GM12878 (cell line): ENCODE data around the gene CAT. TPM values are rescaled to one million over a fixed set of nuclear protein-coding genes. Genes with fewer than 3 reads are reported as not detected.

Source experiments
- ATAC-seq: fragments of 200-7000 bp; cut with Tn5 transposase; 3 replicates; pipeline ENCODE4 v1.9.1; 2020; ENCODE audit warnings: mild to moderate bottlenecking, moderate library complexity
- BruUV-seq: library from RNA; stranded (reverse); fragments of 400-500 nt; replicated peaks from 2 replicates; lab custom pipeline; 2021; lab: Mats Ljungman, UMichigan
- CTCF ChIA-PET: fragments of 300-600 bp; sonication (Branson Sonifier 250); formaldehyde crosslinking; extraction: SDS; loops from one replicate; lab custom pipeline; 2021; ENCODE audit warnings: inconsistent platforms; lab: Yijun Ruan, JAX
- POLR2A ChIA-PET: fragments of 350-600 bp; formaldehyde crosslinking; extraction: SDS; loops from one replicate; lab custom pipeline; 2021; ENCODE audit warnings: inconsistent platforms; lab: Charles Lee
- RAD21 ChIA-PET: fragments of 300-600 bp; sonication (Branson Sonifier 250); formaldehyde crosslinking; loops from one replicate; lab custom pipeline; 2023; ENCODE audit warnings: antibody characterized with exemption; ENCODE audit not compliant: unreplicated experiment; lab: Charles Lee
- SMC1A ChIA-PET: fragments of 300-600 bp; sonication (Branson Sonifier 250); formaldehyde crosslinking; loops from one replicate; lab custom pipeline; 2023; ENCODE audit not compliant: unreplicated experiment, uncharacterized antibody; lab: Charles Lee
- DNase-seq: peaks from one replicate; pipeline ENCODE4 v3.0.0-alpha.2; 2011; ENCODE audit warnings: low read depth, low spot score
- FAIRE-seq: peaks from 3 replicates; lab custom pipeline; 2011; peaks lifted over from hg19 to GRCh38; lab: Jason Lieb, UNC
- H2AFZ ChIP-seq: 2 replicates; pipeline ENCODE4 v1.6.0; 2011; ENCODE audit warnings: low read depth, low read length, control low read depth; ENCODE audit not compliant: control insufficient read depth
- H3K27ac ChIP-seq: 2 replicates; pipeline ENCODE4 v1.5.1; 2011; ENCODE audit warnings: control low read depth; ENCODE audit not compliant: control insufficient read depth, insufficient read depth
- H3K27me3 ChIP-seq, 2 experiments: replicated peaks in 1 of 2; 2 replicates each; pipeline versions ENCODE4 v1.6.0 to v1.6.1; 2011; ENCODE audit warnings: low read length in 1 of 2; ENCODE audit not compliant: control insufficient read depth in 2 of 2, insufficient read depth in 2 of 2
- H3K36me3 ChIP-seq, 2 experiments: 2 replicates each; pipeline ENCODE4 v1.5.1; 2011; ENCODE audit warnings: low read length in 1 of 2; ENCODE audit not compliant: control insufficient read depth in 2 of 2, insufficient read depth in 2 of 2
- H3K4me1 ChIP-seq: 2 replicates; pipeline ENCODE4 v1.6.1; 2011; ENCODE audit warnings: mild to moderate bottlenecking, low read length, moderate library complexity, mixed read lengths; ENCODE audit not compliant: control insufficient read depth, insufficient read depth
- H3K4me2 ChIP-seq: 2 replicates; pipeline ENCODE4 v1.6.0; 2011; ENCODE audit warnings: control low read depth; ENCODE audit not compliant: control insufficient read depth, insufficient read depth
- H3K4me3 ChIP-seq: fragments of 200-600 bp; sonication (generic); 2 replicates; pipeline ENCODE4 v1.5.1; 2016
- H3K79me2 ChIP-seq: 2 replicates; pipeline ENCODE4 v1.6.0; 2011; ENCODE audit warnings: low read length; ENCODE audit not compliant: control insufficient read depth, insufficient read depth
- H3K9ac ChIP-seq: 2 replicates; pipeline ENCODE4 v1.8.0; 2011; ENCODE audit warnings: low read length, control low read depth, mixed read lengths; ENCODE audit not compliant: control insufficient read depth, insufficient read depth
- H3K9me3 ChIP-seq: replicated peaks from 3 replicates; pipeline ENCODE4 v1.5.1; 2011; ENCODE audit warnings: mild to moderate bottlenecking, low read length; ENCODE audit not compliant: control insufficient read depth, insufficient read depth
- H4K20me1 ChIP-seq: 2 replicates; pipeline ENCODE4 v1.6.0; 2011; ENCODE audit not compliant: control insufficient read depth, insufficient read depth
- CREM ChIP-seq: IDR thresholded peaks from 2 replicates; pipeline ENCODE4 v1.6.1; 2014; ENCODE audit warnings: antibody characterized with exemption, low read depth
- FOS ChIP-seq: IDR thresholded peaks from 3 replicates; pipeline ENCODE4 v1.6.1; 2011; ENCODE audit warnings: borderline replicate concordance; ENCODE audit not compliant: insufficient read length; ENCODE audit errors: extremely low read depth
- MTA2 ChIP-seq: fragments of 450-650 bp; IDR thresholded peaks from 2 replicates; pipeline ENCODE4 v1.6.1; 2016; ENCODE audit warnings: low read depth, mild to moderate bottlenecking, moderate library complexity
- RAD21 ChIP-seq: IDR thresholded peaks from 2 replicates; pipeline ENCODE4 v1.6.1; 2011; ENCODE audit warnings: mild to moderate bottlenecking, low read depth, low read length, moderate library complexity; ENCODE audit not compliant: insufficient read depth
- SIX5 ChIP-seq: IDR thresholded peaks from 2 replicates; pipeline ENCODE4 v1.6.1; 2011; ENCODE audit warnings: mild to moderate bottlenecking, low read depth, low read length, moderate library complexity; ENCODE audit not compliant: severe bottlenecking
- SMC3 ChIP-seq: IDR thresholded peaks from 2 replicates; pipeline ENCODE4 v1.6.1; 2011; ENCODE audit warnings: low read length, improper control_type of control experiment, borderline replicate concordance
- YY1 ChIP-seq: IDR thresholded peaks from 2 replicates; pipeline ENCODE4 v1.6.1; 2011; ENCODE audit warnings: low read depth, mild to moderate bottlenecking, low read length
- WGBS: methylation state at CpG from one replicate; pipeline ENCODE4 v1.1.6; 2016; ENCODE audit warnings: low lambda C conversion rate; ENCODE audit not compliant: insufficient replicate concordance, insufficient coverage; ENCODE audit errors: missing lambda C conversion rate; 5-methylcytosine and 5-hydroxymethylcytosine counted together
- in situ Hi-C: fragments of 300-500 bp; cut with MboI; formaldehyde crosslinking; loops from 9 replicates; pipeline ENCODE4 v1.14.3; 2018; ENCODE audit warnings: mixed read lengths
- intact Hi-C: fragments of 100-400 bp; cut with micrococcal nuclease; formaldehyde crosslinking; loops from one replicate; pipeline ENCODE4 v1.14.2; 2022; ENCODE audit not compliant: unreplicated experiment
- polyA plus RNA-seq, 11 experiments: library from polyadenylated mRNA; depleted of rRNA in 4 of 11; unstranded in 6 of 11; stranded (reverse) in 5 of 11; fragments of >200 nt; fragmentation: Nextera tagmentation in 4 of 11; fragmentation: Illumina TruSeq in 1 of 11; extraction: Ambion mirVana in 4 of 11; extraction: Trizol in 1 of 11; gene quantifications; 1 replicate in 1 of 11; 2 replicates in 10 of 11; pipeline versions ENCODE4 v1.2.1 to v1.2.3, GENCODE V29; 2011 to 2016; ENCODE audit warnings: inconsistent platforms in 2 of 11, missing spikeins in 2 of 11, low read depth in 1 of 11
- total RNA-seq, 4 experiments: library from RNA; depleted of rRNA in 3 of 4; stranded (reverse); fragments of >200 nt in 3 of 4; fragmentation: Illumina TruSeq in 1 of 4; extraction: Trizol in 1 of 4; gene quantifications; 2 replicates each; pipeline versions ENCODE4 v1.2.1 to v1.2.3, GENCODE V29; 2013 to 2021
- TF ChIP-seq, protein P1 (sequence below): fragments of 450-650 bp; IDR thresholded peaks from 2 replicates; pipeline ENCODE4 v1.6.1; 2016; ENCODE audit warnings: mild to moderate bottlenecking
- TF ChIP-seq, protein P2 (sequence below), 3 experiments: IDR thresholded peaks in 2 of 3; conservative IDR thresholded peaks in 1 of 3; 2 replicates each; pipeline ENCODE4 v1.5.1; 2011; ENCODE audit warnings: low read depth in 3 of 3, low read length in 3 of 3, mild to moderate bottlenecking in 3 of 3, control low read depth in 2 of 3, moderate library complexity in 2 of 3, inconsistent platforms in 1 of 3, mixed read lengths in 1 of 3; ENCODE audit not compliant: control insufficient read depth in 2 of 3, insufficient read depth in 1 of 3; ENCODE audit errors: extremely low read depth in 1 of 3

Gene CAT
- total and polyA plus RNA-seq, 10 of the 15 experiments (the other 5 are each of a cell fraction or from before 2014, with no cell fraction given), result 22.4 to 71.3 (median 33.6) TPM

DNA sequence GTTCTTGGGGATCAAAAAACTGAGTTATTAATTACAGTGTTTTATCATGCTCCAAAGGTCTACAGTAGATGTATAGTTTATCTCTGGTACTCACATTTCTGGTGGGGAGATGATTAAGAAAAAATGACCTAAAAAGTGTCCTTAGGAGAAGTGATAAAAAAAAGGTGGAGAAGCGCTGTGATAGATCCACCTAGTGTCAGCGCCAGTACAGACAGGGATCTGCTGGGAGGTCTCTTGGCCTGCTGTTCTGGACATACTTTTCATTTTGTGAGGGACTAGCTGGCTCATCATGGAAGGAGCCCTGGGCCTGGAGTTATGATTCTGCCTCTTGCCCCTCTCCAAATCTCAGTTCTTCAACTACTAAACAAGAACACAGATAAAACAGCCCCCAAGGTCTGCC is 71.9 kb downstream of the CAT start:
- no peaks in the 10 kb centered on the region for H3K79me2 ChIP-seq
- no peak for FAIRE-seq
- no peaks in the 10 kb centered on the region for H4K20me1 ChIP-seq
- DNase-seq, result no peak
- 48% methylated on average over 2 of the region's 2 CpGs for WGBS
- CTCF ChIA-PET, result interaction anchor here (0.9 kb wide), 1 partner anchor 379 kb away, joined by 3 read pairs; no protein-coding TSS in a partner anchor
- no TSS peak for BruUV-seq
- no peaks in the 10 kb centered on the region for H3K27me3 ChIP-seq
- in situ Hi-C loops (loop anchor here (10.0 kb wide), 1 partner anchor 884 kb away; no protein-coding TSS in a partner anchor), intact Hi-C loops (loop anchor here (5.0 kb wide), 1 partner anchor 882 kb away; no protein-coding TSS in a partner anchor)
- no peak overlapping the region for H3K4me2 ChIP-seq
- no peaks in the 10 kb centered on the region for H3K36me3 ChIP-seq
- H3K9me3 ChIP-seq, result no peaks in the 10 kb centered on the region
- H2AFZ ChIP-seq, result no peak overlapping the region
- H3K9ac ChIP-seq, result no peak overlapping the region
- H3K4me3 ChIP-seq, result no peak overlapping the region
- no peaks in the 10 kb centered on the region for H3K4me1 ChIP-seq
- TF ChIP-seq SIX5 (no peak), MTA2 (no peak), FOS (no peak)
- no peak for ATAC-seq
- RAD21 ChIA-PET, result no interaction called here
- H3K27ac ChIP-seq, result no peak overlapping the region
- POLR2A ChIA-PET, result no interaction called here
- SMC1A ChIA-PET, result interaction anchor here (1.0 kb wide), 1 partner anchor 18 kb away, joined by 3 read pairs; no protein-coding TSS in a partner anchor

DNA sequence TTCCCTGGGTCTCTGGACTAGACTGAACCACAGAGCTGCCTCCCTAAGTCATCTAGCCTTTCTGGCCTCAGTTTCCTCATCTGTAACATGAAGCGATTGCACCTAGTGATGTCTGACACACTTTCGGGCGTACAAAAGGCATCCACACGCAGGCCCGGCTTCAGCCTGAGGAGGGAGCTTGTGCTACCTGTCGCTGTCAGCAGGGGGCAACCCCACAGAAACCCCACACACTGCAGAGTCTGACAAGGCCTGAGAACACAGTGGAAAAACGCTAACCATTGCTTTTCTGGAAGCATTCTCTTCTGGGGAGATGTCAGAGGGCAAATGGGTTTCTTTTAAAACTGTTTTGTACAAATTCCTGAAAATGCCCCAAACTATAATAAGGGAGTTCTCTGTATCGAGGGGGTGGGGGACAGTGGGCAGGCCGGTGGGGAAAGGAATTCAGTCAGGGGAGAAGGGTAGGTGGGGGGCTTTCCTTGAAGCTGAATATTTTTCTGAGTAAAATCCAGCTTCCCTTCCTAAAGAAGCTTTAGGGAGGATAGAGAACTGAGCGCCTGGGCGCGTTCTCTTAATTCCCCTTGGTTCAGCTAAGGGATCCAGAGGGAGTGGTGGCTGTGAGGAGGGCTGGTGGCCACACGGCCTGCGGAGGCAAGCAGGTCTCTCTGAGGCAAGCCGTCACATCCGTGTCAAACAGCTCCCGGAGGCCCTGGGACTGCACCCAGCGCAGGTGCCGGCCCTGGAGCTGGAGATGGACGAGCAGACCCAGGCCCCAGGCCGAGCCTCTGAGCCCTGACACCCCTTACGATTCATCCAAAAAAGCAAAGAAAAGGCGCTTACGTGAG is 74.3 kb downstream of the CAT start:
- Histone ChIP-seq H3K9me3 (no peaks in the 10 kb centered on the region), H3K4me3 (no peak overlapping the region), H3K4me1 (no peaks in the 10 kb centered on the region), H2AFZ (no peak overlapping the region), H4K20me1 (no peaks in the 10 kb centered on the region), H3K27ac (no peak overlapping the region), H3K27me3 (no peaks in the 10 kb centered on the region), H3K36me3 (no peaks in the 10 kb centered on the region), H3K79me2 (no peaks in the 10 kb centered on the region), H3K4me2 (no peak overlapping the region), H3K9ac (no peak overlapping the region)
- ChIA-PET POLR2A (no interaction called here), CTCF (interaction anchor here (0.7 to 2.4 kb wide), 21 partner anchors 8 to 878 kb away, joined by 3 to 11 read pairs (median 4); no protein-coding TSS in a partner anchor), RAD21 (interaction anchor here (0.6 to 1.4 kb wide), 4 partner anchors 10 to 881 kb away, joined by 4 read pairs; no protein-coding TSS in a partner anchor), SMC1A (interaction anchor here (1.1 to 2.0 kb wide), 5 partner anchors 15 to 882 kb away, joined by 3 to 9 read pairs (median 4); no protein-coding TSS in a partner anchor)
- FAIRE-seq (peak; percentile 85), DNase-seq (peak; percentile 7), ATAC-seq (peak; percentile 100)
- in situ Hi-C loops, result loop anchor here (10.0 kb wide), 1 partner anchor 882 kb away; no protein-coding TSS in a partner anchor
- intact Hi-C loops, result loop anchor here (1.0 to 5.0 kb wide), 2 partner anchors 378 to 879 kb away; no protein-coding TSS in a partner anchor
- 42% methylated on average over 24 of the region's 24 CpGs for WGBS
- BruUV-seq, result no TSS peak
- TF ChIP-seq YY1 (peak; percentile 57; the same call in 1 of the 2 replicates), CREM (no peak), SMC3 (peak; percentile 72), RAD21 (peak; percentile 60)
- TF ChIP-seq, protein P1, sequence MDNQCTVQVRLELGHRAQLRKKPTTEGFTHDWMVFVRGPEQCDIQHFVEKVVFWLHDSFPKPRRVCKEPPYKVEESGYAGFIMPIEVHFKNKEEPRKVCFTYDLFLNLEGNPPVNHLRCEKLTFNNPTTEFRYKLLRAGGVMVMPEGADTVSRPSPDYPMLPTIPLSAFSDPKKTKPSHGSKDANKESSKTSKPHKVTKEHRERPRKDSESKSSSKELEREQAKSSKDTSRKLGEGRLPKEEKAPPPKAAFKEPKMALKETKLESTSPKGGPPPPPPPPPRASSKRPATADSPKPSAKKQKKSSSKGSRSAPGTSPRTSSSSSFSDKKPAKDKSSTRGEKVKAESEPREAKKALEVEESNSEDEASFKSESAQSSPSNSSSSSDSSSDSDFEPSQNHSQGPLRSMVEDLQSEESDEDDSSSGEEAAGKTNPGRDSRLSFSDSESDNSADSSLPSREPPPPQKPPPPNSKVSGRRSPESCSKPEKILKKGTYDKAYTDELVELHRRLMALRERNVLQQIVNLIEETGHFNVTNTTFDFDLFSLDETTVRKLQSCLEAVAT, result no peak
- TF ChIP-seq, protein P2, sequence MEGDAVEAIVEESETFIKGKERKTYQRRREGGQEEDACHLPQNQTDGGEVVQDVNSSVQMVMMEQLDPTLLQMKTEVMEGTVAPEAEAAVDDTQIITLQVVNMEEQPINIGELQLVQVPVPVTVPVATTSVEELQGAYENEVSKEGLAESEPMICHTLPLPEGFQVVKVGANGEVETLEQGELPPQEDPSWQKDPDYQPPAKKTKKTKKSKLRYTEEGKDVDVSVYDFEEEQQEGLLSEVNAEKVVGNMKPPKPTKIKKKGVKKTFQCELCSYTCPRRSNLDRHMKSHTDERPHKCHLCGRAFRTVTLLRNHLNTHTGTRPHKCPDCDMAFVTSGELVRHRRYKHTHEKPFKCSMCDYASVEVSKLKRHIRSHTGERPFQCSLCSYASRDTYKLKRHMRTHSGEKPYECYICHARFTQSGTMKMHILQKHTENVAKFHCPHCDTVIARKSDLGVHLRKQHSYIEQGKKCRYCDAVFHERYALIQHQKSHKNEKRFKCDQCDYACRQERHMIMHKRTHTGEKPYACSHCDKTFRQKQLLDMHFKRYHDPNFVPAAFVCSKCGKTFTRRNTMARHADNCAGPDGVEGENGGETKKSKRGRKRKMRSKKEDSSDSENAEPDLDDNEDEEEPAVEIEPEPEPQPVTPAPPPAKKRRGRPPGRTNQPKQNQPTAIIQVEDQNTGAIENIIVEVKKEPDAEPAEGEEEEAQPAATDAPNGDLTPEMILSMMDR (IDR thresholded peaks at IDR 0.05 in 2 of 3, conservative IDR thresholded peaks at IDR 0.05 in 1 of 3; ENCODE audit: control insufficient read depth in 2 of 3, extremely low read depth in 1 of 3, insufficient read depth in 1 of 3, low read depth in 3 of 3, low read length in 3 of 3), result peak; percentile 75 to 93 (median 86)
